A549 treated with CORT108297 at 1 μM for 4 hours (cell line): ENCODE measurements around the gene FAM181A. TPM values are rescaled to one million over a fixed set of nuclear protein-coding genes. Genes with fewer than 3 reads are reported as not detected.

Experiments
- total RNA-seq: library from RNA; stranded (reverse); fragments of 200-300 nt; extraction: Qiagen RNA extraction; gene quantifications from 5 replicates; pipeline ENCODE4 v1.2.3, GENCODE V29; 2022

The FAM181A gene
- total RNA-seq = not detected in 5 replicates

GRCh38 chr14:93926873-93927799 is at the start of gene FAM181A:
FAM181A (plus strand) TSS chr14:93927344; CDS start chr14:93928286, 942 bp downstream.

DNA sequence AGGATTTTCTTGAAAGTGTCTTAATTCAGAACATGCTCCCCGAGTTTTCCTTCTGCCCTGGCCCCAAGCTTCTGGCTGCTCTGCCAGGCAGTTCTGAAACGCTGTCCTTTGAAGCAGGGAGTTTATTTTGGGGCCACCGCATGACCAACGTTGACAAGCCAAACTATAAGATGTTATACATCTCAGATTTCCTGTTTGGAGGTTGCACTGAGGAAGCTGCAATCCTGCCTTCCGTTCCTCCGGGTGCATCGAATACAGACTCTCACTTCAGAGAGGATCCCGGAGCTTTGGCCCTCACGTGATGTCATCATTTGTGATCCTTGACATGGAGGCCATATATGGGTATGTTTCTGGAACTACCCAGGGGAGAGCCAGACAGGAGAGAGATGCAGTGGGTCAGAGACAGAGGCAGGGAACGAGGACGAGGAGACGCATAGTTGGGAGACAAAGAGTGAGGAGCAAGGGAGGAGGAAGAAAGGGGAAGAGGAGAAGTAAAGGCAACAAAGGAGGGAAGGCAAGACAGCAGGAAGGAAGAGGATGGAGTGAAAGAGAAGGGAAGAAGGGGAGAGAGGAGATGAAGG is 49.4 kb downstream of the FAM181A start, which contains the start of gene ASB2:
Gene ASB2, minus strand, starts transcription at position 94 of the 581 bp plus-strand sequence. CDS start 12,031 bp downstream, outside the sequence.

Other genes with a start within 250 kb of the FAM181A start
- 0.24 to 0.39 TPM (median 0.31 TPM) in 5 replicates for gene PRIMA1, start 138.9 kb upstream of the FAM181A start, total RNA-seq
- gene ASB2, start 49.2 kb downstream of the FAM181A start, total RNA-seq = 1.3 to 3.5 TPM (median 1.8 TPM) in 5 replicates
- gene CCDC197, start 70.0 kb downstream of the FAM181A start, total RNA-seq = not detected in 5 replicates
- 3.8 to 6.0 TPM (median 4.2 TPM) in 5 replicates for gene OTUB2, start 99.0 kb downstream of the FAM181A start, total RNA-seq
- gene DDX24, start 153.9 kb downstream of the FAM181A start, total RNA-seq = 175 to 182 TPM (median 177 TPM) in 5 replicates
- gene IFI27L1, start 154.0 kb downstream of the FAM181A start, total RNA-seq = 16.9 to 20.5 TPM (median 20.0 TPM) in 5 replicates
- gene IFI27, start 183.4 kb downstream of the FAM181A start, total RNA-seq = 0.89 to 1.9 TPM (median 1.6 TPM) in 5 replicates
- gene IFI27L2, start 202.3 kb downstream of the FAM181A start, total RNA-seq = 55.5 to 65.5 TPM (median 57.6 TPM) in 5 replicates
- 0.17 to 0.40 TPM (median 0.29 TPM) in 5 replicates for gene PPP4R4, start 247.0 kb downstream of the FAM181A start, total RNA-seq